HG02973 (cell line): Measurements from ENCODE around the gene FBXL5.

Experiments
- ATAC-seq: cut with Tn5 transposase; IDR thresholded peaks from one replicate; pipeline ENCODE4 v1.9.1; 2021; ENCODE audit warnings: moderate library complexity; ENCODE audit not compliant: unreplicated experiment

Gene FBXL5, protein sequence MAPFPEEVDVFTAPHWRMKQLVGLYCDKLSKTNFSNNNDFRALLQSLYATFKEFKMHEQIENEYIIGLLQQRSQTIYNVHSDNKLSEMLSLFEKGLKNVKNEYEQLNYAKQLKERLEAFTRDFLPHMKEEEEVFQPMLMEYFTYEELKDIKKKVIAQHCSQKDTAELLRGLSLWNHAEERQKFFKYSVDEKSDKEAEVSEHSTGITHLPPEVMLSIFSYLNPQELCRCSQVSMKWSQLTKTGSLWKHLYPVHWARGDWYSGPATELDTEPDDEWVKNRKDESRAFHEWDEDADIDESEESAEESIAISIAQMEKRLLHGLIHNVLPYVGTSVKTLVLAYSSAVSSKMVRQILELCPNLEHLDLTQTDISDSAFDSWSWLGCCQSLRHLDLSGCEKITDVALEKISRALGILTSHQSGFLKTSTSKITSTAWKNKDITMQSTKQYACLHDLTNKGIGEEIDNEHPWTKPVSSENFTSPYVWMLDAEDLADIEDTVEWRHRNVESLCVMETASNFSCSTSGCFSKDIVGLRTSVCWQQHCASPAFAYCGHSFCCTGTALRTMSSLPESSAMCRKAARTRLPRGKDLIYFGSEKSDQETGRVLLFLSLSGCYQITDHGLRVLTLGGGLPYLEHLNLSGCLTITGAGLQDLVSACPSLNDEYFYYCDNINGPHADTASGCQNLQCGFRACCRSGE

DNA sequence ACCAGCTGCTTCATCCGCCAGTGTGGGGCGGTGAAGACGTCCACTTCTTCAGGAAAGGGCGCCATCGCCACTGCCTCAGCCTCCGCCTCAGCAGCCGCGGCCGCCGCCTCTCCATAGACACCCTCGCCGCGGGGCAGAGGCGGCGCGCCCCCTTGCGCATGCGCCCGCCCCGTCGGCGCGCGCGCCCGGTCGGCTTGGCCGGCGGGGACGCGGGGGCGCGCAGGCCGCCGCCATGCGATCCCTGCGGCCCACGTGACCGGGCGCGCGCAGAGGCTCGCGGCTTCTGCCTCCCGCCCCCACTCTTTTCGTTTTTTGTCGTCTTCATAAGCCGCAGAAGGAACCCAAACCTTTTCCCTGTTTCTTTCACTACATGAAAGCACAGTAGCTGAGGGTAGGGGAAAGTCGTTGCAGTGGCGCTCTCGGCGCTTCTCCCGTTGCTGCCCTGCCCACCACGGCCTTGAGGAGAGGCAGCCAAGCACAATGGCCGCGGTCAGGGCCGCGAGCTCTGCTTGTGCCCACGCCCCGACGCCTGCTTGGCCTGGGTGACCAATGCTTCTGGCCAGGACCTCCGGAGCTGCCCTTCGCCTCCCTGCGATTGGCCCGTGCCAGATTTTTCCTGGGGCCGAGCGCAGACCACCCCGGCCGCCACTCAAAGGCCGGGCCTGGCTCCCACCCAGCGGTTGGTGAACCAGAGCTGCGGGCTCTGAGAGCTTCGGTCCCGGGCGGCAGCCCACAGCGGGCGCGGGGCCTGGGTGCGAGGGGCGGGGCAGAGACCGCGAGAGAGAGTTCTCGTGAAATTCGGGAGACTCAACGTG lies at the start of gene FBXL5:
Gene FBXL5 (minus strand): TSS at position 135 of the 815 bp plus-strand sequence. CDS start 70 bp downstream, at position 65.
- ATAC-seq = peak; percentile 60

DNA sequence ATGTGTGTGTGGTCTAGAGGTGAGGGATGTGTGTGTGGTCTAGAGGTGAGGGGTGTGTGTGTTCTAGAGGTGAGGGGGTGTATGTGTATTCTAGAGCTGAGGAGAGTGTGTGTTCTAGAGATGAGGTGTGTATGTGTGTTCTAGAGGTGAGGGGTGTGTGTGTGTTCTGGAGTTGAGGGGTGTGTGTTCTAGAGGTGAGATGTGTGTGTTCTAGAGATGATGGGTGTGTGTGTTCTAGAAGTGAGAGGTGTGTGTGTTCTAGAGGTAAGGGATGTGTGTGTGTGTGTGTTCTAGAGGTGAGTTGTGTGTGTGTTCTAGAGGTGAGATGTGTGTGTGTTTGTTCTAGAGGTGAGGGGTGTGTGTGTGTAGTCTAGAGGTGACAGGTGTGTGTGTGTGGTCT lies 49.0 kb upstream of the FBXL5 start:
- ATAC-seq = no peak

DNA sequence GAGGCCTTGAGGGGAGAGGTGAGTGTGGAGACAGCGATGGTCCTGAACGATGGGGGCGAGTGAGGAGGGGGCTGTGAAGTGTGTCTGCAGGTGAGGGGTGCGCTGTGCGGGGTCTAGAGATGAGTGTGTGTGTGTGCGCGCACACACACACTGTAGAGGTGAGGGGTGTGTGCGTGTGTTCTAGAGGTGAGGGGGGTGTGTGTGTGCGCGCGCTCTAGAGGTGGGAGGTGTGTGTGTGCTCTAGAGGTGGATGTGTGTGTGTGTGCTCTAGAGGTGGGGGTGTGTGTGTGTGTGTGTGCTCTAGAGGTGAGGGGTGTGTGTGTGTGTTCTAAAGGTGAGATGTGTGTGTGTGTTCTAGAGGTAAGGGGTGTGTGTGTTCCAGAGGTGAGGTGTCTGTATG lies 48.3 kb upstream of the FBXL5 start:
- ATAC-seq = no peak

DNA sequence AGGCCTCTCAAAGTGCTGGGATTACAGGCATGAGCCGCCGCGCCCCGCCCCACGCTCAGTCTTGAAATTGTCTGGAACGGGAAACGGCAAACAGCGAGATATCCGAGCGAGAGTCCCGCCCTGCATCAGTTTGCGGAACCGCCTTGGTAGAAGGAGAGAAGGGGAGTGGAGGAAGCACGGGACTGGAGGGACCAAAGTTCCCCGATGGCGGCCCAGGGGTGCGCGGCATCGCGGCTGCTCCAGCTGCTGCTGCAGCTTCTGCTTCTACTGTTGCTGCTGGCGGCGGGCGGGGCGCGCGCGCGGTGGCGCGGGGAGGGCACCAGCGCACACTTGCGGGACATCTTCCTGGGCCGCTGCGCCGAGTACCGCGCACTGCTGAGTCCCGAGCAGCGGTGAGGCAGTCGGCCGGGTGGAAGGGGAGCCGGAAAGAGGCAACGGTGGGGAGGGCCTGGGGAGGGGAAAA lies 47.8 kb upstream of the FBXL5 start, which contains the start of gene BST1:
Gene BST1 (plus strand): TSS at position 125 of the 463 bp plus-strand sequence. CDS start 80 bp downstream, at position 205.
- ATAC-seq = peak; percentile 76

DNA sequence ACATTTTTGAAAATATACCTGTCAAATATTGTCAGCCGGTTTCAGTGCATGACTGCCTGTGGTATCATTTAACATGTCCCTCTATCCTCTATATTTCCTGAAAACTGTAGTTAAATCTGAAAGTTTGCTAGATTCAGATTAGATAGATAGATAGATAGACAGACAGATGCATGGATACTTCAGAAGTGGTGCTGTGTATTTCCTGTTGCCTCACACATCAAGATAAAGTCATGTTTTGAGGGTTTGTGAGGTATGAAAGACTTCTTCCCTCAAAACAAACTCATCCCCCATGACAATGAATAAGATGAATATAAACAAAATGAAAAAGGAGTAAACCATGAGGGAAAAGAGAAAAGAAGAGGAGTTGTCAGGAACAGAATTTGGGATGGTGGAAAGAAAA lies 41.7 kb upstream of the FBXL5 start:
- no peak for ATAC-seq

DNA sequence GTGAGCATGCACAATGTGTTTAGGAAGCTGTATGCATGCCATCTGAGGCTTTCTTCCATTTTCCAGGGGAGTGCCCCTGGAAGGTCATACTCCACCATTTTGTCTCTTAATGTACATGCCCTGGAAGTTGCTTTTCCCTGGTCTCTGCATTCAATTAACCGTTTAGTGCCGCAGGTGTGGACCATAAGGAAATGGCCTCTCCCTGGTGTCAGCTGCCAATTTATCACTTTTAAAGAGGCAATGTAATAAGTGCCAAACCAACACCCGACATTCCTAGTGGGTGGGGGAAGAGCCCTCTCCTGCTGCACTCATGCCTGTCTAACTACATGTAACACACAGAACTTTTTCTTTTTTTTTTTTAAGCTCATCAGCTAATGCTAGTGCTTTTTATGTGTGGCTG lies 40.6 kb upstream of the FBXL5 start:
- ATAC-seq = no peak

DNA sequence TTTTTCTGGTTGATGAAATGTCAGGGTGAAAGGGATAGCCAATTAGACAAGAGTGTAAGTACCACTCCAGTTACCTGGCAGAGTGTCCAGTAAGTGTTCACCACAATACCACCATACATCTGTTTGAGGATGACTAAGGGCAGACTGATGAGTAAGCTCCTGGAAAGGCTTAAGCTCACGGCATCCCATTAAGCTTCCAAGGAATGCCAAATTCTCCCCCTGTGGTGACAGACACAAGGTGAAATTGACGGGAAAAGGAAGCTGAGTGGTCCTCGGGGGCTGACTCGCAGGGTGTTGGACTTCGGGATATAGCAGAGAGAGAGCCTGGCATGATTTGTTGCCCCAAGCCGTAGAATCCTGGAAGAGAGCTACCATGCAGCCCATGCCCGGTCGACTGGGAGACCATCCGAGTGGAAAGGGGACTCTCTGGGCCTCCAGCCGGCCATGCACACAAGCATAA lies 40.1 kb upstream of the FBXL5 start:
- no peak for ATAC-seq

DNA sequence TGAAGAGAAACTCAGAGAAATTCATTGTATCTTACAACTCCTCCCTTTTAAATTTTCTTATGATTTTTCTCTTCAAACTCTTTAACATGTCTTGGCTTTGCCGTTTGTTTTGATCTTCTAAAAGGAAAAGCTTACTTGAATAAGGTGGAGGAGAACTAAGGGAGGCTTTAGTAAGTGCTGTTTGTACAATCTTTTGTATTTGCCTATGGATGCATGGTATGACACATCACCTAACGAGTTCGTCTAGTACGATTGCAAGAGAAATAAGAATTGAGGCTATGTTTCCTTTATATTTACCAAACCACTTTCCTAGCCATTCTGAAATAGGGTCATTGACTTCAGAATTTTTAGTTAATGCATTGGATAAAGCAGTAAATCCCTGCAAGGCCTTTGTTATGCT lies 39.3 kb upstream of the FBXL5 start:
- no peak for ATAC-seq

DNA sequence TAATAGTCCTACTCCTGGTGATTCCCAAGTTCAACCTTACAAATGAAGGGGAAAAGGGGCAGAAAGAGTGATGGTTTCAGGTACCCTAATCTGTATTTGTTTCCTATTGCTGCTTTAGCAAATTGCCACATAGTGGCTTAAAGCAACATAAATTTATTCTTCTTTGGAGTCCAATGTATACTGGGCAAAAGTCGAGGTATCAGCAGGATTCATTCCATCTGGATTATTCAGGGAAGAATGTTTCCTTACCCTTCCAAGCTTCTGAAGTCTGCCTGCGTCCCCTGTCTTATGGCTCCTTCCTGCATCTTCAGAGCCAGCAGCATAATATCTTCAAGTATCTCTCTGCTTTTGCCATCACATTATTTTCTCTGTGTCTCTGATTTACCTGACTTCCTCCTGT lies 37.4 kb upstream of the FBXL5 start:
- no peak for ATAC-seq

DNA sequence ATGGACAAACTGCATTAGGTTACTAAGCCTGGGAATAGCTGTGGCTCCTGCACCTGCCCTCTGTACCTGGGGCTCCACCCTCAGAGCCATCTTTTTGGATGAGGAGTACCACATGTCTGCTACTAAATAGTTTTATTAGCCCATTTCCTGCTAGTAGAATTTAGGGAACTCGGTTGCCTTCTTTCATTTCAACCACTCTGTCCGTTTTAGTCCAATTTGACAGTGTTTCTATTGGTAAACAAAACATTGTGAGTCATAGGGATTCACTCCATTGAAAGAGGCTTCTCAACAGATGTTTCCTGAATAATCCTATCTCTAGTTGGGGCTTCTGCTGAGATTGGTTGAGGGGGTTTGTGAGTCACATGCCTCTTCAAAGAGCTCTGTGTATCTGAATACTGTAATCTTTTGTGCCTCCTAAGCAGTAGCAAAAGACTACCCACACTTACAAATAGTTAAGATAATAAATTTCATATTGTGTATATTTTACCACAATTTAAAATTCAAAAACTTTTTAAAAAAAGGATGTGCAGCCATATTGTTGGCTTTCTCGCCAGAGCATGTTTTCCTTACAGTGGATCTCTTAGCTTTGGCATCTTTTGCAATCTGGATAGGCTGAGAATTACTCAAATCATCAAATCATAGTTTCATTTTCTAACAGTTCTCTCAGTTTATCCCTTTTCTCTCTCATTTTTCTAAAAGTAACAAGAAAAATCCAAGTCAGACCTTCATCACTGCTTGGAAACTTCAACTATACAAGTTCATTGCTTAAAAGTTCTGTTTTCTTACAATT lies 36.4 kb upstream of the FBXL5 start:
- no peak for ATAC-seq

DNA sequence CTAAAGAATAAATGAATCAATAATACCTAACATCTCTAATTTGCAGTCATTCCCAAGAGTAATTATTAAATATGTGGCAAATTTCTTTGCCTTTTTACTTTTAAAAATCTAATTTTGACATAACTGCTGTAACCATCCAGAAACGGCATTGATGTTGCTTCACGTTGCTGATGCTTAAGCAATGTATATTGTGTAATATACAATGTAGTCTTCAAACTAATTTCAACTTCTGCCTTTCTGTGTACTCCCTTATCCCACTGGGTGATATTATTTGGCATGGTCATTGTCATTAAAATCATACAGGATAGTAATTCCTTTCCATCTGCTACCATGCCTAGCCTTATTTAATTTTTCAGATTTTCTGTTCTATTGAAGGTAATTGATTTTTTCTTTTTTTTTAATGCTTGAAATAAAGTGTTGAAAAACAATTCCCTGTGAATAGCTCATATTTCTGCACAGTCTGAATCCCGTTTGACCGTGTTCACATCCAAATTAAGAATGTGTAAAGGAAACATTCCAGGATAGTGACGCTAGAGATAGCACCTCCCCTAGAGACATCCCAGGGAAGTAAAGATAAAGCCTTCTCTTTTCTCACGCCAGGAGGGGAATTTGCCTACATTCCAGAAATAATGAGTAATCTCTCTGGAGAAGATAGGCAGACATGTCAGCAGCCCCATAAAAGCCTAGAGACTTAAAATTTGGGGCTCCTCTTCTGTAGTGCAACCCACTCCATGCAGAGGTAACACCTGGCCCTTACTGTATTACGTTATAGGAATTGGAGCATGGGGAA lies 35.1 kb upstream of the FBXL5 start:
- ATAC-seq = no peak

DNA sequence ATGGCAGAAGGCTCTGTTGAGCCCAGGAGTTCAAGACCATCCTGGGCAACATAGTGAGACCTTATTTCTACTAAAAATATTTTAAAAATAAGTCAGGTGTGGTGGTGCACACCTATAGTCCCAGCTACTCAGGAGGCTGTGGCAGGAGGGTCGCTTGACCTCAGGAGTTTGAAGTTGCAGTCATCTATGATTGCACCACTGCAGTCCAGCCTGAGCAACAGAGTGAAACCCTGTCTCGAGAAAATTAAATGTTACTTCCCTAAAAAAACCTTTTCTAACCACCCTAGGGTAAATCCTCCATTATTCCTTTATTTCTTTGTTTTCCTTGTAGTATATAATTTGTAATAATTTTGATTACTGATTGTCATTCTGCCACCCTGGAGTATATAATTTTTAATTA lies 34.4 kb upstream of the FBXL5 start:
- ATAC-seq = no peak

DNA sequence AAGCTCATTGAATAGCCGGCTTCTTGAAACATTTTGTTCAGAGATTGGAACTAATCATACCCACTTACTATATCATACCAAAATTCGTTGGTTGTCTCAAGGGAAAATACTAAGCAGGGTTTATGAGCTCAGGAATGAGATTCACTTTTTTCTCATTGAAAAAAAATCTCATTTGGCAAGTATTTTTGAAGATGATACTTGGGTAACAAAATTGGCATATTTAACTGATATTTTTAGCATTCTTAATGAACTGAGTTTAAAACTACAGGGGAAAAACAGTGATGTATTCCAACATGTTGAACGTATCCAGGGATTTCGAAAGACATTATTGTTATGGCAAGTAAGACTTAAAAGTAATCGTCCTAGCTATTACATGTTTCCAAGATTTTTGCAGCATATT lies 32.9 kb upstream of the FBXL5 start:
- no peak for ATAC-seq

DNA sequence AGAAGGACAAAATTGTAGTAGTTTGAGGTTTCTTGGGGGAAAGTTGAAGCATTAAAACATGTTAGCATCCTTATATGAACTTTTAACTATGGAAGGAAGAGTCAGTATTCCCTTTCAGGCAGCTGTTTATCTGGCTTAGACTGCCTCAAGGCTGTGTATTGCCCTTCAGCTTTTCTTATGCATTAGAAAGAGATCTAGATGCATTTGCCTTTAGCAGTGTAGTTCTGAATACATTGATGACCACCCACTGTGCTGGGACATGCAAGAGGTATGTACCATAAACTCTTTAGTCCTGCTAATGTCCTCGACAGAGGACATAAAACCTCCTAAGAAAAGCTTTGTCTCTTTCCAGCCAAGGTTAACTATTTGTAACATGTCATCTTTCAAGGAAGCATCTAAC lies 29.3 kb upstream of the FBXL5 start:
- ATAC-seq = no peak

DNA sequence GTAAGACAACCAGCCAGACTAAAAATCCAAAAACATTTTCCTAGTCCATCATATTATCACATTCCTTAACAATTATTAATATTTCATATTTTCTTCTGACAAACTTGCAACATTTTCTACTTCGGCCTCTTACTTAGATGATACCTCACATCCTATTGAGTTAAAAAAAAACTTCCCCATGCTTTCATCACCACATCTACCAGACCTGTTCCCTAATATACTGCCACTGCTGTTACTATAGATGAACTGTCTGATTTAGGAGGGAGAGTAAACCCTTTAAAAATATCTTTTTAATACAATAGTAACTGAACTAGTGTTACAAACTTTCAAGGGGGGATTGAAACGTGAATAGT lies 28.0 kb upstream of the FBXL5 start:
- no peak for ATAC-seq

DNA sequence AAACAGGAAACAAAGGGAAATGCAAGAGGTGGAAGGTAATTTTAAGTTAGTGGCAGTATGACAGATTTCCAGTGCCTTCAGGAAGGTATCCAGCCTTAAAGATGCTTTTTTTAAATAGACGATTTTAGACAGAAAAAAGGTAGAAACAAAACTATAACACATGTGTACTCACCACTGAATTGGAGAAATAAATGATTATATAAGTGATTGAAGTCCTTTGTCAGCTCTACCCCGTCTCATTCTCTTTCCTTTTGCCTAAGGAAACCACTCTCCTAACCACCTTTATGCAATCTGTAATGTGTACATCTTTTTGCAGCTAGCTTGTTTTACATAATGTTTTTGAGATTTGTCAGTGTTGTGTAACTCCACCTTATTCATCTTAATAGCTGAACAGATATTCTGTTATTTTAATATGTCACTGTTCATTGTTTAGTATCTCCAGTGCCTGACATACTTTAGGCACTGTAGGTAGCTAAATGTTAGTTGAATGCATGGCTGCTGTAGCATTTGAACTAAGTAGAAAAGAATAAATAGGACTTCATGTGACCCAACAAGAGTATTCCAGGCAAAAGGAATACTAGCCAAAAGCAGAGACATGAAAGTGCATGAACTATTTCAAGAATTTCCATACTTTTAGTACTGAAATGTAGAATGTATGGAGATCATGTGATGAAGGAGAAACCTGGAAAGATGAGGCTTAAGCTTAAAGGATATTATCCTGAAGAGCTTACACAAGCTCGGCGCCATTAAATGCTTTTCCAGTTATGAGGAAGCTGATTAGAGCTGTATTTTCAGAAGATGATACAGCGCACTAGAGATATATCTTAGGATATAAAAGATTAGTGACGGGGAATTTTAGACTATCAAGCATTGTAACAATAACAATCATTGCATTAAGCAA lies 27.3 kb upstream of the FBXL5 start:
- no peak for ATAC-seq

DNA sequence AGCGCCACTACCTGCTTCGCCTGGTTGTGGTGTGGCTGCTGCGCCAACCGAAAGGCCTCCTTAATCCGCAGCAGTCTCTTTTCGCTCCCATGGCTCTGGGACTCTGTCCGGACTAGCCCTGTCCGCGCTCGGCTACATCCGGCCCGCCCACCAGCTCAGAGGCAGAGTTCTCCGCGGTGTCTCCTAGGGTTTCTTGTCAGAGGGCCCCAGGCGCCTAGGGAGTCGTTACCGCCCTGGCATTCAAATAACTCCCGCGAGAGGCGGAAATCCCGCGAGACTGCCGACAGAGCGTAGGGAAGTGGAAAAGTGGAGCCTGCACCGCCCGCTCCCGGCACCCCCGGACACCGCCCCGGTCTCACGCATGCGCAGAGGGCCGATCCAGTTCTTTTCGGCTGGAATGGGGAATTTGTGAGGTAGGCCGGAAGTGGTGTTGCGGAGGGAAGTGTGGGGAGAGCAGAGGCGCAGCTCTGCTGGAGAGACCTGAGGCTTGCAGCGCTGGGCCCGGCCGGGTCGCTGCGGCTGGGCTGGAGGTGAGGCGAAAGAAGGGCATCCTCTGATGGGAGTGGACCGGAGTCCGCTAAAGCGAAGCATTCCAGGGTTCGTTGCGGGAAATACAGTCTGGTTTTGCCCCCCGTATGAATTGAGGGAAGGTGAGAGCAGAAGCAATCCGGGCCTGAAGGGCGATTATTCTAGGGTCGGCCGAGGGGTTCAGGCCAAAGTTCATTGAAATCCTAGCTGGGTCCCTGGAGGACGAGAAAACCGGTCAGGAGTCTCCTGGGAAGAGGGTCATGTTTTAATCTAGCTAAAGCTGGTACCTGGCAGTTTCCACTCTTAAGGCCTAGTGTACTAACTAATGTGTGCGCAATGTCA lies 26.4 kb upstream of the FBXL5 start, which contains the start of gene FAM200B:
Gene FAM200B (plus strand): TSS at position 456 of the 870 bp plus-strand sequence. CDS start 5,151 bp downstream, outside the sequence.
- ATAC-seq = peak; percentile 89

DNA sequence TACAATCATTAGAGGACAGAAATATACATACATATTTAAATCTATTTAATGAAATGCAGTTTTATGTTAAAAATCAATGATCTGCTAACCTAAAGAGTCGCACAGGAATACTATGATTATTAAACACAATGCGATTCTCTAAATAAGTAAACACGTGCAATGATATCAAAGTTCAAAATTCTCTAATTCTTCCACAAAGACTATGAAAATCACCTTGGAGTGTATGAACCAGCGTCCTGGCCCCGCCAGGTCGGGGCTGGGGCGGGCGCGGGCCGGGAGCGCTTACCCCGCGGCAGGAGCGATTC lies 25.9 kb upstream of the FBXL5 start:
- no peak for ATAC-seq
